Measurements from ENCODE around the gene PARP1. TPM values are rescaled to one million over a fixed set of nuclear protein-coding genes. Genes with fewer than 3 reads are reported as not detected.

The PARP1 gene
- total and polyA plus RNA-seq, 4 donors: 39.2 to 108 (median 60.3) TPM

DNA sequence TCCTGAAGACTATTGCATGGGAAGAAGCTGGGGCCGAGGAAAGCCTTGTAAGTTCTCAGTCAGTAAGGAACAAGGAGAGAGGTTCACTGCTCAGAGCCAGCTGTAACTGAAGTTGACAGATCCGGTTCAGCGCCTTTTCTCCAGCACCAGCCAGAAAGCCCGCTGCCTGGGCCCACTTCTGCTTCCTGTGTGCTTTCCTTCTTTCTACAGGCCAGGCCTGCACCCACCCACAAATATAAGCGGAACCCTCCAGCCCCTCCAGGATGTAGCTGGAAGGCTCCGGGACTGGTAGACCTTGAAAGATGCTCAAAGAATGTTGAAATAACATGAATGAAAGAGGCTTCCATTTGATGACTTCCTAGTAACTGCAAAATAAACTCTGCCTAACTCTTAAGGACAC lies 38.8 kb downstream of the PARP1 start:
- DNase-seq (ENCODE audit: low spot score): no peak
- no peaks in the 10 kb centered on the region for H3K27me3 ChIP-seq (ENCODE audit: control insufficient read depth in 4 of 4, insufficient read depth in 4 of 4, low read length in 3 of 4)
- 89% methylated on average over 6 of the region's 6 CpGs for WGBS
- H3K9ac ChIP-seq (ENCODE audit: low read depth in 1 of 2, low read length in 2 of 2): no peak overlapping the region
- H3K9me3 ChIP-seq (ENCODE audit: control insufficient read depth in 4 of 4, low read length in 3 of 4): no peaks in the 10 kb centered on the region
- no peak overlapping the region for H3K4me3 ChIP-seq (ENCODE audit: low read depth in 1 of 3, low read length in 3 of 3)
- H3K27ac ChIP-seq (ENCODE audit: low read depth in 1 of 2, low read length in 2 of 2): no peak overlapping the region
- TF ChIP-seq FOXA2 (IDR thresholded peaks at IDR 0.05) (no peak), RAD21 (IDR thresholded peaks at IDR 0.05) (no peak), SP1 (IDR thresholded peaks at IDR 0.05) (no peak), EGR1 (IDR thresholded peaks at IDR 0.05; ENCODE audit: low read depth in 2 of 2) (no peak), HNF4A (conservative IDR thresholded peaks at IDR 0.05) (no peak), JUND (IDR thresholded peaks at IDR 0.05) (no peak), RXRA (IDR thresholded peaks at IDR 0.05) (no peak), FOXA1 (IDR thresholded peaks at IDR 0.05) (no peak), GABPA (IDR thresholded peaks at IDR 0.05 in 1 of 2, conservative IDR thresholded peaks at IDR 0.05 in 1 of 2) (no peak), HNF4G (IDR thresholded peaks at IDR 0.05) (no peak), TAF1 (conservative IDR thresholded peaks at IDR 0.05) (no peak), YY1 (IDR thresholded peaks at IDR 0.05) (no peak), NR2F2 (IDR thresholded peaks at IDR 0.05) (no peak)
- TF ChIP-seq, protein P1, sequence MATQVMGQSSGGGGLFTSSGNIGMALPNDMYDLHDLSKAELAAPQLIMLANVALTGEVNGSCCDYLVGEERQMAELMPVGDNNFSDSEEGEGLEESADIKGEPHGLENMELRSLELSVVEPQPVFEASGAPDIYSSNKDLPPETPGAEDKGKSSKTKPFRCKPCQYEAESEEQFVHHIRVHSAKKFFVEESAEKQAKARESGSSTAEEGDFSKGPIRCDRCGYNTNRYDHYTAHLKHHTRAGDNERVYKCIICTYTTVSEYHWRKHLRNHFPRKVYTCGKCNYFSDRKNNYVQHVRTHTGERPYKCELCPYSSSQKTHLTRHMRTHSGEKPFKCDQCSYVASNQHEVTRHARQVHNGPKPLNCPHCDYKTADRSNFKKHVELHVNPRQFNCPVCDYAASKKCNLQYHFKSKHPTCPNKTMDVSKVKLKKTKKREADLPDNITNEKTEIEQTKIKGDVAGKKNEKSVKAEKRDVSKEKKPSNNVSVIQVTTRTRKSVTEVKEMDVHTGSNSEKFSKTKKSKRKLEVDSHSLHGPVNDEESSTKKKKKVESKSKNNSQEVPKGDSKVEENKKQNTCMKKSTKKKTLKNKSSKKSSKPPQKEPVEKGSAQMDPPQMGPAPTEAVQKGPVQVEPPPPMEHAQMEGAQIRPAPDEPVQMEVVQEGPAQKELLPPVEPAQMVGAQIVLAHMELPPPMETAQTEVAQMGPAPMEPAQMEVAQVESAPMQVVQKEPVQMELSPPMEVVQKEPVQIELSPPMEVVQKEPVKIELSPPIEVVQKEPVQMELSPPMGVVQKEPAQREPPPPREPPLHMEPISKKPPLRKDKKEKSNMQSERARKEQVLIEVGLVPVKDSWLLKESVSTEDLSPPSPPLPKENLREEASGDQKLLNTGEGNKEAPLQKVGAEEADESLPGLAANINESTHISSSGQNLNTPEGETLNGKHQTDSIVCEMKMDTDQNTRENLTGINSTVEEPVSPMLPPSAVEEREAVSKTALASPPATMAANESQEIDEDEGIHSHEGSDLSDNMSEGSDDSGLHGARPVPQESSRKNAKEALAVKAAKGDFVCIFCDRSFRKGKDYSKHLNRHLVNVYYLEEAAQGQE (IDR thresholded peaks at IDR 0.05): no peak
- TF ChIP-seq, protein P2, sequence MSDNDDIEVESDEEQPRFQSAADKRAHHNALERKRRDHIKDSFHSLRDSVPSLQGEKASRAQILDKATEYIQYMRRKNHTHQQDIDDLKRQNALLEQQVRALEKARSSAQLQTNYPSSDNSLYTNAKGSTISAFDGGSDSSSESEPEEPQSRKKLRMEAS (IDR thresholded peaks at IDR 0.05): no peak
- TF ChIP-seq, protein P3, sequence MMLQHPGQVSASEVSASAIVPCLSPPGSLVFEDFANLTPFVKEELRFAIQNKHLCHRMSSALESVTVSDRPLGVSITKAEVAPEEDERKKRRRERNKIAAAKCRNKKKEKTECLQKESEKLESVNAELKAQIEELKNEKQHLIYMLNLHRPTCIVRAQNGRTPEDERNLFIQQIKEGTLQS (IDR thresholded peaks at IDR 0.05): no peak
- TF ChIP-seq, protein P4, sequence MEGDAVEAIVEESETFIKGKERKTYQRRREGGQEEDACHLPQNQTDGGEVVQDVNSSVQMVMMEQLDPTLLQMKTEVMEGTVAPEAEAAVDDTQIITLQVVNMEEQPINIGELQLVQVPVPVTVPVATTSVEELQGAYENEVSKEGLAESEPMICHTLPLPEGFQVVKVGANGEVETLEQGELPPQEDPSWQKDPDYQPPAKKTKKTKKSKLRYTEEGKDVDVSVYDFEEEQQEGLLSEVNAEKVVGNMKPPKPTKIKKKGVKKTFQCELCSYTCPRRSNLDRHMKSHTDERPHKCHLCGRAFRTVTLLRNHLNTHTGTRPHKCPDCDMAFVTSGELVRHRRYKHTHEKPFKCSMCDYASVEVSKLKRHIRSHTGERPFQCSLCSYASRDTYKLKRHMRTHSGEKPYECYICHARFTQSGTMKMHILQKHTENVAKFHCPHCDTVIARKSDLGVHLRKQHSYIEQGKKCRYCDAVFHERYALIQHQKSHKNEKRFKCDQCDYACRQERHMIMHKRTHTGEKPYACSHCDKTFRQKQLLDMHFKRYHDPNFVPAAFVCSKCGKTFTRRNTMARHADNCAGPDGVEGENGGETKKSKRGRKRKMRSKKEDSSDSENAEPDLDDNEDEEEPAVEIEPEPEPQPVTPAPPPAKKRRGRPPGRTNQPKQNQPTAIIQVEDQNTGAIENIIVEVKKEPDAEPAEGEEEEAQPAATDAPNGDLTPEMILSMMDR (IDR thresholded peaks at IDR 0.05; ENCODE audit: low read depth, low read length, missing input control): no peak
- TF ChIP-seq, protein P5, sequence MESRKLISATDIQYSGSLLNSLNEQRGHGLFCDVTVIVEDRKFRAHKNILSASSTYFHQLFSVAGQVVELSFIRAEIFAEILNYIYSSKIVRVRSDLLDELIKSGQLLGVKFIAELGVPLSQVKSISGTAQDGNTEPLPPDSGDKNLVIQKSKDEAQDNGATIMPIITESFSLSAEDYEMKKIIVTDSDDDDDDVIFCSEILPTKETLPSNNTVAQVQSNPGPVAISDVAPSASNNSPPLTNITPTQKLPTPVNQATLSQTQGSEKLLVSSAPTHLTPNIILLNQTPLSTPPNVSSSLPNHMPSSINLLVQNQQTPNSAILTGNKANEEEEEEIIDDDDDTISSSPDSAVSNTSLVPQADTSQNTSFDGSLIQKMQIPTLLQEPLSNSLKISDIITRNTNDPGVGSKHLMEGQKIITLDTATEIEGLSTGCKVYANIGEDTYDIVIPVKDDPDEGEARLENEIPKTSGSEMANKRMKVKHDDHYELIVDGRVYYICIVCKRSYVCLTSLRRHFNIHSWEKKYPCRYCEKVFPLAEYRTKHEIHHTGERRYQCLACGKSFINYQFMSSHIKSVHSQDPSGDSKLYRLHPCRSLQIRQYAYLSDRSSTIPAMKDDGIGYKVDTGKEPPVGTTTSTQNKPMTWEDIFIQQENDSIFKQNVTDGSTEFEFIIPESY (IDR thresholded peaks at IDR 0.05): no peak
- no peaks in the 10 kb centered on the region for H3K4me1 ChIP-seq (ENCODE audit: control insufficient read depth in 4 of 4, insufficient read depth in 4 of 4, low read length in 3 of 4)
- H3K36me3 ChIP-seq (ENCODE audit: control insufficient read depth in 4 of 4, insufficient read depth in 3 of 4, low read depth in 1 of 4, low read length in 3 of 4): peaks cover 26 to 91% (median 66%) of the 10 kb centered on the region in 4 donors

Measured in liver (tissue), 9 donors.